Endometrial microvascular endothelial cells (primary cell): ENCODE data around the gene STX17. TPM values are rescaled to one million over a fixed set of nuclear protein-coding genes. Genes with fewer than 3 reads are reported as not detected.
"Not testable (repeated sequence)": the region's sequence is repeated elsewhere in the genome, so short reads cannot be mapped to it uniquely, and the experiment has no call there.

Experiments
- in situ Hi-C: cut with HindIII; loops from 2 replicates; pipeline ENCODE4 v1.10.0; 2017; ENCODE audit warnings: low sequenced_read_pairs, low pct_unique_long_range_greater_than_20kb; ENCODE audit errors: inconsistent ontology term
- total RNA-seq: library from RNA; depleted of rRNA; stranded (reverse); fragments of >200 nt; gene quantifications from one replicate; pipeline ENCODE4 v1.2.3, GENCODE V29; 2015; ENCODE audit errors: inconsistent ontology term

STX17 gene
- total RNA-seq: 12.3 TPM

- in situ Hi-C loops: no loop called here
Measured at GRCh38 chr9:99906403-99907207, at the start of gene STX17. Gene STX17, plus strand, starts transcription at chr9:99906654. Its CDS starts 8,586 bp downstream, at chr9:99915240.

DNA sequence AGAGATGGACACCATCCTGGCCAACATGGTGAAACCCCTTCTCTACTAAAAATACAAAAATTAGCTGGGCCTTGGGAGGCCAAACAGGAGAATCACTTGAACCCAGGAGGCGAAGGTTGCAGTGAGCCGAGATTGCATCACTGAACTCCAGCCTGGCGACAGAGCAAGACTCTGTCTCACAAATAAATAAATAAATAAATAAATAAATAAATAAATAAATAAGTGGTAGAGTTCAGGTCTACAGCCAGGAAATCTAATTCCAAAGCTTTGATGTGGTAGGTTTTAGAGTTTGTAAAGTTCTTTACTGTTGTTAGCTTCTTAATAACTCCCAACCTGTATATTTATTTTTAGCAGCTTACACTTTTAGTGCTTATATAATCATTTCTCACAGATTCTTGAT, 48.9 kb upstream of the STX17 start:
- in situ Hi-C loops: not testable (repeated sequence)

DNA sequence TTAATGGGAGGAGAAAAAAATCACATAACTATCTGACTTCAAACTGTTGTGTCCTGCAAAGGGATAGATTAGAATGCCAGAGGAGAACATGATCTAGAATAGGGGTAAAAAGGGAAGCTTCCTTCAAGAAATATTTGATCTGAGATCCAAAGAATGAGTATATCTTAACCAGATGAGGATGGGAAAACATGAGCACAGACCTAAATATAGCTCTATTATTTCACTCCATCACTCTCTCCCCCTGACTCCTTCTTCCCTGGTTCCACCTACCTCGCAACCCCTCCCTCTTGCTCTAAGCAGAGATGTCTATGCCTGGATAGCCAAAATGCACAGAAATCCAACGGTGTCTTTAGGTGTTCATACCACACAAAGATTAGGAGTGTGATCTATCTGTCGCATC, 48.4 kb upstream of the STX17 start:
- in situ Hi-C loops: no loop called here

DNA sequence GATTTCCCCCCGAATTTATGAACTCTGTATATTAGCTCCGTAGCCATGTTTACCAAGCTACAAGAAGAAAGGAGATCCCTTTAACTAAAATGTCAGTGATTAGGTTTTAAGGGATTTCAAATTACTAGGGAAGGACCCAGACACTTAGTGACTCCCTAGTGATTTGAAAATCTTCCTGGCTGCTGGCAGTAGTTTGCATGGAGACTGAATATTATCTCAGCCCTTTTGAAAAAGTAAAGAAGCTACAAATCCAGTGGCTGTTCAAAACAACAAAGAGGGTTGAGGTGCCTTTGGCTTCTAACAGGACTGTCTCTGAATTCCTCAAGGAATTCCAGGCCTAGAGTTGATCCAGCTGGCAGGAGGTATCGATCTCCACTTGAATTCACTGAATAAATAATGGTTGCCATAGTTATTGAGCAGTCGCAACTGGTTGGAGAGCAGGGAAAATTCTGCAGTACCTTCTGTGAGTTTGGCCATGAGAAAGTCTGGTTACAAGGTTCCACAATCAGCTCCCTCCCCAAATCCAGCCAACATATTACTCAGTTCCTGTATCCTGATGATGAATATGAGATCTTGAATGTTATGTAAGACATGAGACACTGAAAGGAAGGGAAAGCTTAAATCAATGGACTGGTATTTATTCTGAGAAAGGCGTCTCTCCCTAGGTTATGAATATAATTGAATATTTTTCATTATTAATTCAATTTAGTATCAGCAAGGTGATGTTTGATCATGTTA, 47.0 kb upstream of the STX17 start:
- in situ Hi-C loops: no loop called here

DNA sequence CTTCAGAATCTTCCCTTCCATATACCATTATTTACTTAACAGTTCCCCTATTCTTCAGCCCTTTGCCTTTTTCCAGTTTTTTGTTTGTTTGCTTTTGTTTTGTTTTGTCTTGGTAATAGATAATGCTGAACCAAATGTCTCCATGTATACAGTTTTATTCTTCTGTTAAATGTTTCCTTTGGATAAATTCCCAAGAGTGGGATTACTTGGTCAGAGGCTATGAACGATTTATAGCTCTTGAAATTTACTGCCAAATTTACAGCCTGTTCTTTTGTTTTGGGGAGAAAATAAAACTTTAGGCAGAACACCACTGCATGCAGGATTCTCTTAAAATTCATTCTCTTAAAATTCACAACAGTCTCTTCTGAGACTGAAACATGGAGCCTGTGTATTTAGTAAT, 46.2 kb upstream of the STX17 start:
- in situ Hi-C loops: no loop called here

DNA sequence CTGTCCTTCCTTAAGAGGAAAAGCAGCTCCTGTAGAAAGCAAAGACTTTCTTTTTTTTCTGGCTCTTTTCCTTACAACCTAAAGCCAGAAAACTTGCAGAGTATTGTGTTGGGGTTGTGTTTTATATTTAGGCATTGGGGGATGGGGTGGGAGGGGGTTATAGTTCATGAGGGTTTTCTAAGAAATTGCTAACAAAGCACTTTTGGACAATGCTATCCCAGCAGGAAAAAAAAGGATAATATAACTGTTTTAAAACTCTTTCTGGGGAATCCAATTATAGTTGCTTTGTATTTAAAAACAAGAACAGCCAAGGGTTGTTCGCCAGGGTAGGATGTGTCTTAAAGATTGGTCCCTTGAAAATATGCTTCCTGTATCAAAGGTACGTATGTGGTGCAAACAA, 42.5 kb upstream of the STX17 start:
- in situ Hi-C loops: no loop called here

- in situ Hi-C loops: no loop called here
Measured at GRCh38 chr9:99866398-99866797, 40.1 kb upstream of the STX17 start.

DNA sequence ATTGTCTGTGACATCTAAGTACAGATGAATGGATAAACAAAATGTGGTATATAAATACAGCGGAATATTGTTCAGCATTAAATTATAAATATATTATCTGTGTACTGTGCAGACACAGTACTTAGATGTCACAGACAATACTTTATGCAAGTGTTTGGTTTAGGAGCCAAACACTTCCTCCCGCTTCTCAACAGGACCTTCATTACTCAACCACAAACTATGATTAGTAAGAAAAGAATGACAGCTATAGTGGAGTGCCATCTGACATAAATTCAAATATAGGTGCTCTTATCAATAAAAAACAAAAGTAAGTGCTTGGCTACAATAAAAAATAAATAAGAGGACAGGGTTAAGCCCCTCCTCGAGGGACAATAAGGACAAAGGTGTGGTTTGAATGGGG, 38.9 kb upstream of the STX17 start:
- in situ Hi-C loops: no loop called here

DNA sequence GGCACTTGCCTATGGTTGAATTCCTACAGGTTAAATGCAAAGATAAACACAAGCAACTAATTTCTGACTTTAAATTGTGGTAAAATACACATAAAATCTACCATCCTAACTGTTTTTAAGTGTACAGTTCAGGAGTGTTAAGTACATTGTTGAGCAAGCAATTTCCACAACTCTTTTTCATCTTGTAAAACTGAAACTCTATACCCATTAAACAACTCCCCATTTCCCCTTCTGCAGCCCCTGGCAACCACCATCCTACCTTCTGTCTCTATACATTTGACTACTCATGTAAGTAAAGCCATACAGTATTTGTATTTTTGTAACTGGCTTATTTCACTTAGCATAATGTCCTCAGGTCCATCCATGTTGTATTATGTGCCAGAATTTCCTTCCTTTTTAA, 38.5 kb upstream of the STX17 start:
- in situ Hi-C loops: no loop called here

DNA sequence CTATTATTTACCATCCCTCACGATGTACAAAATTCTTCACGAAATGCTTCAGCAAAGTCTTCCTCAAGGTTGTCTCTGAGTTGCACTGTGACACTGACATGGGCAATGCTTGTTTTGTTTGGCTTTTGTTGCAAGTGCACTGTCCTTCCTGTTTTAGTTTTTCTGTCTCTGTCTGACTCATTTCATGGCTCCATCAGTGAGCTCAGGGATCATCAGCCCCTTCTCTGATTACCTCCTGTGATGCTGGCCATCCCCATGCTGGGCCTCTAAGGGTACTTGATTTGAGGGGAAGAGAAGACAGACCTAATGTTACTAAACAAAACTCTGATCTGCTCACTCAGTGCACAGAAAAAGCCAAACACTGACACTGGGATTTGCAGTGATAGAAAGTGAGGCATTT, 37.6 kb upstream of the STX17 start:
- in situ Hi-C loops: no loop called here

- in situ Hi-C loops: no loop called here
Measured at GRCh38 chr9:99870126-99870525, 36.3 kb upstream of the STX17 start.

- in situ Hi-C loops: no loop called here
Measured at GRCh38 chr9:99873531-99873930, 32.9 kb upstream of the STX17 start.

DNA sequence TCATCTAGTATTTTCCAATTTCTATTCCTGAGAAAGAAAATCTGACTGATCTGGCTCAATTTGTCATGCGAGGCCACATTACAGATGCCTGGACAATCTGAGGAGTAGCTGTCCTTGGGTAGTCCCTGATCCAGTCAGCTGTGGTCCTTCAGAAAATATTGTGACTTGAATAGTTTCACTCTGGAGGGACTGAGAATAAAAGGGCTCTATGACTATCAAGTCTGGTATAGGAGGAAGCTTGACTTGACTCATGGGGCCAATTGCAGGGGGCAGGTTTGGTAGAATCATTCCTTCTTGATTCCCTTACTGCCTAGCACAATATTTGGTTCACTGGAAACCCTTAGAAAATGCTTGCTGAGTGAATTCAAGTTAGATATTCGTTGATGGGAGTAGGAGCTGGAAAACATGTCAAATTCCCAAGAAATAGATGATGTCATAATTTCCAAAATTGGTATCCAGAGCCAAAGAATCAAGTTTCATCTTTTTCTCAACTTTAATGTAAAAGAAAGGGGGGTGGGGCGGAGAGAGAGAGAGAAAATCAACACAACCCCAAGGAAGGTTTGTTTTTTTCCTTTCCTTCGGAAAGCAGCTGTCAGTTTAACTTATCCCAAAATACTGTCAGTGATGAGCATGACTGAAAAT, 32.4 kb upstream of the STX17 start:
- in situ Hi-C loops: no loop called here

- in situ Hi-C loops: no loop called here
Measured at GRCh38 chr9:99876190-99876589, 30.3 kb upstream of the STX17 start.

DNA sequence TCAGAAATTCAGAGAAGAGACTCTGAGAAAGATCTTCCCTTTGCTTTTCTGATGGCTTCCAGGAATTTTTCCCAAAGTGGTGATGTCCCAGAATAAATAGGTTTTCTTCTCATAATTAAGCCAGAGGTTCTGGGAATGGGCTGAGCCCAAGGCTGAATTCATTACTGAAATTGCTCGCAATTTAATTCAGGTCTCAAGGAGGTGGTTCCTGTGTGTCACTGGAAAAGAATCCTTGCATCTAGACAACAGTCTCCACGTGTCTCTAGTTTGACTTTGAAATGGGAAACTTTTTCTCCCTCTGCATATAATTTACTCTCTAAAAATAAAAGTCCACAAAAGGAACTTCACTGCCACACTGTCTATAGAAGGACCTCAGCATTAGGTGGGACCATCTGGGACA, 27.8 kb upstream of the STX17 start:
- in situ Hi-C loops: no loop called here

DNA sequence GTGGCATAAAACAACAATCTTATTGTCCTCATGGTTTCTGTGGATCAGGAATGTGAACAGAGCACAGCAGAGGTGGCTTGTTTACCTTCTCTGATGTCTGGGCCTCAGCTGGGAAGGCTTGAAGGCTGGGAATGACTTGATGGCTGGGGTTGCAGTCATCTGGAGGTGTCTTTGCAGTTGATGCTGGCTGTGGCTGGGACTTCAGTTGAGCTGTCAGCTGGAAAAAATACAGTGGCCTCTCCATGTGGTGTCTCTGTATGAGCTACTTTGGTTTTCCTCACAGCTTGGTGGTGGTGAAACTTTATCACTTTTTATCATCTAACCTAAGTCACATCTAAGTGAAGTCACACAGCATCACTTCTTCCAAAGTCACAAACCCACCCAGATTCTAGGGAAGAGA, 24.7 kb upstream of the STX17 start:
- in situ Hi-C loops: no loop called here

DNA sequence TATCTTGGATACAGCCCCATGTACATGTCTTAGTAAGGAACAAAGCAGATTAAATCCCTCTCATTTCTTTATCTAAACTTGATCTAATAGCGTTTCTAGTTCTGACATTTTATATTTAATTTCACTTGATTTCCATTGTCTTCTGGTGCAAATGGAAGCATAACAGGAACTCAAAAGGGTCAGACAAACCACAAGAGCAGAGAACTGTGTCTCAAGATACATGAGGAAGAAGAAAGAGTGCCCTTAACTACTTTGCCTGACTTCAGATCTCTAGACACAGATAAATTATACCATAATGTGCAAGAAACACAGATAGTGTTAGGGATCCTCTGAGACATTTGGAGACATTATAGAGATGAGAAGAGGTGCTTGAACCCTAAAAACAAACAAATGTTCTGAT, 20.7 kb upstream of the STX17 start:
- in situ Hi-C loops: no loop called here

DNA sequence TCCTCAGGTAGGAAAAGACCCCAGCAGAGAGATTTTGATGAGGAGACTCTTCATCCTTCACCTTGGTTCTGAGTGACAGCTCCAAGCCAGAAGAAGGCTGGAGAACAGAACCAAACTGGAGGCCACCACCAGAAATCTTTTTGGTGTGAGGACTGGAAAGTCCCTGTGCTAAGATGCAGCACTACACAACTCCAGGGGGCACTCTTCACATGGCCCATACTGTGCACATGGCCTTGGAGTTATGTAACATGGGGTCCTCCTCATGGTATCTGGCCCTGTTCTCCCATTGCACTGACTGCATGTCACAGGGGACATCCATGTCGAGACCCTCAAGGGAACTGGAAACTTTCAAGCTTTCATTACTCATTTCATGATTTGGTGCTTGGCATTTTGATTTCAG, 17.3 kb upstream of the STX17 start:
- in situ Hi-C loops: no loop called here

DNA sequence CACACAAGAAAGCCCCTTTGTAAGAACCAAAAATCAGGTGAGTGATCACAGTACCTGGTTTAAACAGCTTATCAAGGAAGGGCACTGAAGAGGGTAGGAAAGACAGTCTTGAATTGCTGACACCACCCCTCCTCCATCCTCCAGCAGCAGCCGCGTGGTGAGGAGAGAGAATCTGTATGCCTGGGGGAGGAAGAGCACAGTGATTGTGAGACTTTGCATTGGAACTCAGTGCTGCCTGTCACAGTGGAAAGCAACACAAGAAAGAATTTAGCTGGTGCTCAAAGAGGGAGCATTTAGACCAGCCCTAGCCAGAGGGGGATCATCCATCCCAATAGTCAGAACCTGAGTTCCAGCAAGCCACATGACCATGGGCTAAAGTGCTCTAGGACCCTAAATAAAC, 11.6 kb upstream of the STX17 start:
- in situ Hi-C loops: no loop called here

GRCh38 chr9:99895510-99895909, 10.9 kb upstream of the STX17 start:
- in situ Hi-C loops: no loop called here
